ENCODE measurements around the gene LSM5. TPM values are rescaled to one million over a fixed set of nuclear protein-coding genes. Genes with fewer than 3 reads are reported as not detected.

Gene LSM5
- total and polyA plus RNA-seq, 9 of the 15 experiments (the other 6 are each of a cell fraction or from before 2014, with no cell fraction given) = 36.3 to 620 (median 186) TPM

DNA sequence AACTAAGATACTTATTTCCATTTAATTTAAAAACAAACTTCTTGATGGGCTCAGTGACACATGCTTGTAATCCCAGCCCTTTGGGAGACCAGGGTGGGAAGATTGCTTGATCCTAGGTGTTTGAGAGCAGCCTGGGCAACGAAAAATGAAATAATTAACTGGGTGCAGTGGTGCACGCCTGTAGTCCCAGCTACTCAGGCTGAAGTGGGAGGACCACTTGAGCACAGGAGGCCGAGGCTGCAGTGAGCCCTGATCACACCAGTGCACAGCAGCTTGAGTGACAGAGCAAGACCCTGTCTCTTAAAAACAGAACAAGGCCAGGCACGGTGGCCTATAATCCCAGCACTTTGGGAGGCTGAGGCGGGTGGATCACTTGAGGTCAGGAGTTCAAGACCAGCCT, 42.5 kb upstream of the LSM5 start:
- TF ChIP-seq, protein P1, sequence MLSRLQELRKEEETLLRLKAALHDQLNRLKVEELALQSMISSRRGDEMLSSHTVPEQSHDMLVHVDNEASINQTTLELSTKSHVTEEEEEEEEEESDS (CRISPR knock-in tag; IDR thresholded peaks at IDR 0.05) = no peak
- no peak for TF ChIP-seq NR2F6 (CRISPR knock-in tag; IDR thresholded peaks at IDR 0.05)
- TF ChIP-seq ZNF263 (CRISPR knock-in tag; IDR thresholded peaks at IDR 0.05; ENCODE audit: borderline replicate concordance) = no peak
- no peak for TF ChIP-seq PTRF (tag; IDR thresholded peaks at IDR 0.05)

DNA sequence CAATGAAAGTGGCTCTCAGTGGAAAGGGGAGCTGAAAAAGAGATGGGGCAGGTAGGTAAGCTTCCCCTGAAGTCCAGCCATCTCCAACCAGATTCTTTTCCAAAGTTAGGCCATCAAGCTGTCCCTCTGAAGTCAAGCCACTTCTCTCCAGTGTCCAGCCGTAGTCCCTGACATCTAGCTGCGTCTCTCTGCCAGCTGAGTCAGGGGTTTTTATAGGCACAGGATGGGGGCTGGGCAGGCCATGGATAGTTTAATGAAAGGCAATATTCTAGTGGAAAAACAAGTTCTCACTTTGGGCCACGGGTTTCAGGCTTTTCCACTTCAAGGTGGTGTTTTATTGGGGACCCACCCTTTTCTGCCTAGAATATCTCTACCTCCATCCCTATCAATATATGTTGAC, 41.9 kb upstream of the LSM5 start:
- no peaks in the 10 kb centered on the region for H4K20me1 ChIP-seq (replicated peaks; ENCODE audit: control insufficient read depth, insufficient read depth, low read length)
- H3K4me2 ChIP-seq (ENCODE audit: insufficient read depth, low read length) = no peak overlapping the region
- FAIRE-seq (no peak), ATAC-seq (no peak), DNase-seq (ENCODE audit: extremely low read depth in 1 of 4, low spot score in 3 of 4) (no peak)
- H3K9me1 ChIP-seq (ENCODE audit: control insufficient read depth, insufficient read depth, low read length) = no peaks in the 10 kb centered on the region
- peaks cover 10% of the 10 kb centered on the region; the same call in 2 of the 3 replicates for H3K36me3 ChIP-seq (ENCODE audit: control insufficient read depth, insufficient read depth, low read length)
- WGBS (ENCODE audit: insufficient coverage, low coverage, missing lambda C conversion rate) = 81% methylated on average over 3 of the region's 3 CpGs
- H2AFZ ChIP-seq (ENCODE audit: low read depth, low read length) = no peak overlapping the region
- H3K27me3 ChIP-seq (ENCODE audit: control insufficient read depth in 2 of 2, insufficient read depth in 2 of 2, low read length in 2 of 2) = no peaks in the 10 kb centered on the region
- H3K9ac ChIP-seq (ENCODE audit: insufficient read depth in 1 of 2, low read depth in 2 of 2, low read length in 2 of 2) = no peak overlapping the region
- H3K4me3 ChIP-seq = no peak overlapping the region
- POLR2A ChIA-PET = interaction anchor here (0.6 to 1.2 kb wide), 3 partner anchors 13 to 100 kb away, joined by 3 read pairs; no protein-coding TSS in a partner anchor
- 0 out of 5 replicates have a peak, but pooled peaks cover 0 to 2% of the 10 kb centered on the region in 2 experiments for H3K4me1 ChIP-seq (replicated peaks in 1 of 2; ENCODE audit: control insufficient read depth in 2 of 2, insufficient read depth in 2 of 2, low read length in 2 of 2)
- H3K79me2 ChIP-seq (ENCODE audit: control insufficient read depth, insufficient read depth, low read length) = peaks cover 38% of the 10 kb centered on the region
- intact Hi-C loops (cut with micrococcal nuclease) = no loop called here
- in situ Hi-C loops (cut with MboI) = no loop called here
- no TSS peak for BruUV-seq (replicated peaks)
- no peak overlapping the region for H3K27ac ChIP-seq (ENCODE audit: extremely low read depth, low read depth, low read length)
- H3K9me3 ChIP-seq (replicated peaks; ENCODE audit: control insufficient read depth, insufficient read depth, low read depth, low read length) = no peaks in the 10 kb centered on the region
- CTCF ChIA-PET (ENCODE audit: low intra/inter-chr PET ratio) = no interaction called here
- TF ChIP-seq, protein P2, sequence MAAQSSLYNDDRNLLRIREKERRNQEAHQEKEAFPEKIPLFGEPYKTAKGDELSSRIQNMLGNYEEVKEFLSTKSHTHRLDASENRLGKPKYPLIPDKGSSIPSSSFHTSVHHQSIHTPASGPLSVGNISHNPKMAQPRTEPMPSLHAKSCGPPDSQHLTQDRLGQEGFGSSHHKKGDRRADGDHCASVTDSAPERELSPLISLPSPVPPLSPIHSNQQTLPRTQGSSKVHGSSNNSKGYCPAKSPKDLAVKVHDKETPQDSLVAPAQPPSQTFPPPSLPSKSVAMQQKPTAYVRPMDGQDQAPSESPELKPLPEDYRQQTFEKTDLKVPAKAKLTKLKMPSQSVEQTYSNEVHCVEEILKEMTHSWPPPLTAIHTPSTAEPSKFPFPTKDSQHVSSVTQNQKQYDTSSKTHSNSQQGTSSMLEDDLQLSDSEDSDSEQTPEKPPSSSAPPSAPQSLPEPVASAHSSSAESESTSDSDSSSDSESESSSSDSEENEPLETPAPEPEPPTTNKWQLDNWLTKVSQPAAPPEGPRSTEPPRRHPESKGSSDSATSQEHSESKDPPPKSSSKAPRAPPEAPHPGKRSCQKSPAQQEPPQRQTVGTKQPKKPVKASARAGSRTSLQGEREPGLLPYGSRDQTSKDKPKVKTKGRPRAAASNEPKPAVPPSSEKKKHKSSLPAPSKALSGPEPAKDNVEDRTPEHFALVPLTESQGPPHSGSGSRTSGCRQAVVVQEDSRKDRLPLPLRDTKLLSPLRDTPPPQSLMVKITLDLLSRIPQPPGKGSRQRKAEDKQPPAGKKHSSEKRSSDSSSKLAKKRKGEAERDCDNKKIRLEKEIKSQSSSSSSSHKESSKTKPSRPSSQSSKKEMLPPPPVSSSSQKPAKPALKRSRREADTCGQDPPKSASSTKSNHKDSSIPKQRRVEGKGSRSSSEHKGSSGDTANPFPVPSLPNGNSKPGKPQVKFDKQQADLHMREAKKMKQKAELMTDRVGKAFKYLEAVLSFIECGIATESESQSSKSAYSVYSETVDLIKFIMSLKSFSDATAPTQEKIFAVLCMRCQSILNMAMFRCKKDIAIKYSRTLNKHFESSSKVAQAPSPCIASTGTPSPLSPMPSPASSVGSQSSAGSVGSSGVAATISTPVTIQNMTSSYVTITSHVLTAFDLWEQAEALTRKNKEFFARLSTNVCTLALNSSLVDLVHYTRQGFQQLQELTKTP (IDR thresholded peaks at IDR 0.05; ENCODE audit: low read depth in 1 of 2, partially characterized antibody in 2 of 2) = no peak
- TF ChIP-seq CEBPB (tag; IDR thresholded peaks at IDR 0.05) = no peak
- TF ChIP-seq HDGF (IDR thresholded peaks at IDR 0.05) = no peak
- TF ChIP-seq BCL6 (CRISPR knock-in tag; IDR thresholded peaks at IDR 0.05) = no peak
- TF ChIP-seq ZBTB12 (CRISPR knock-in tag; IDR thresholded peaks at IDR 0.05) = no peak
- no peak for TF ChIP-seq MAX (CRISPR knock-in tag; IDR thresholded peaks at IDR 0.05)

More for the DNA sequence above, 42.5 kb upstream of the LSM5 start:
- no peak for FAIRE-seq
- peaks cover 41% of the 10 kb centered on the region for H3K79me2 ChIP-seq (ENCODE audit: control insufficient read depth, insufficient read depth, low read length)
- no peak overlapping the region for H3K9ac ChIP-seq (ENCODE audit: insufficient read depth in 1 of 2, low read depth in 2 of 2, low read length in 2 of 2)
- H3K36me3 ChIP-seq (ENCODE audit: control insufficient read depth, insufficient read depth, low read length) = peaks cover 10% of the 10 kb centered on the region; the same call in 2 of the 3 replicates
- H3K9me3 ChIP-seq (replicated peaks; ENCODE audit: control insufficient read depth, insufficient read depth, low read depth, low read length) = no peaks in the 10 kb centered on the region
- ChIA-PET CTCF (ENCODE audit: low intra/inter-chr PET ratio) (no interaction called here), POLR2A (interaction anchor here (0.6 to 1.2 kb wide), 2 partner anchors 36 to 99 kb away, joined by 3 read pairs; no protein-coding TSS in a partner anchor)
- H3K4me1 ChIP-seq (replicated peaks in 1 of 2; ENCODE audit: control insufficient read depth in 2 of 2, insufficient read depth in 2 of 2, low read length in 2 of 2) = 0 out of 5 replicates have a peak, but pooled peaks cover 0 to 2% of the 10 kb centered on the region in 2 experiments
- H3K4me3 ChIP-seq = no peak overlapping the region
- H3K9me1 ChIP-seq (ENCODE audit: control insufficient read depth, insufficient read depth, low read length) = no peaks in the 10 kb centered on the region
- WGBS (ENCODE audit: insufficient coverage, low coverage, missing lambda C conversion rate) = 65% methylated on average over 5 of the region's 5 CpGs
- no peak overlapping the region for H3K4me2 ChIP-seq (ENCODE audit: insufficient read depth, low read length)
- no peak overlapping the region for H2AFZ ChIP-seq (ENCODE audit: low read depth, low read length)
- DNase-seq (ENCODE audit: extremely low read depth in 1 of 4, low spot score in 3 of 4) = no peak
- in situ Hi-C loops (cut with MboI) (no loop called here), intact Hi-C loops (cut with micrococcal nuclease) (no loop called here)
- H4K20me1 ChIP-seq (replicated peaks; ENCODE audit: control insufficient read depth, insufficient read depth, low read length) = no peaks in the 10 kb centered on the region
- no peaks in the 10 kb centered on the region for H3K27me3 ChIP-seq (ENCODE audit: control insufficient read depth in 2 of 2, insufficient read depth in 2 of 2, low read length in 2 of 2)
- H3K27ac ChIP-seq (ENCODE audit: extremely low read depth, low read depth, low read length) = no peak overlapping the region
- ATAC-seq = no peak; the same call in 2 of the 3 replicates
- no TSS peak for BruUV-seq (replicated peaks)

Measured in K562 (cell line).